Measurements from ENCODE around the gene PARN.
"Not testable (repeated sequence)": the region's sequence is repeated elsewhere in the genome, so short reads cannot be mapped to it uniquely, and the experiment has no call there.

DNA sequence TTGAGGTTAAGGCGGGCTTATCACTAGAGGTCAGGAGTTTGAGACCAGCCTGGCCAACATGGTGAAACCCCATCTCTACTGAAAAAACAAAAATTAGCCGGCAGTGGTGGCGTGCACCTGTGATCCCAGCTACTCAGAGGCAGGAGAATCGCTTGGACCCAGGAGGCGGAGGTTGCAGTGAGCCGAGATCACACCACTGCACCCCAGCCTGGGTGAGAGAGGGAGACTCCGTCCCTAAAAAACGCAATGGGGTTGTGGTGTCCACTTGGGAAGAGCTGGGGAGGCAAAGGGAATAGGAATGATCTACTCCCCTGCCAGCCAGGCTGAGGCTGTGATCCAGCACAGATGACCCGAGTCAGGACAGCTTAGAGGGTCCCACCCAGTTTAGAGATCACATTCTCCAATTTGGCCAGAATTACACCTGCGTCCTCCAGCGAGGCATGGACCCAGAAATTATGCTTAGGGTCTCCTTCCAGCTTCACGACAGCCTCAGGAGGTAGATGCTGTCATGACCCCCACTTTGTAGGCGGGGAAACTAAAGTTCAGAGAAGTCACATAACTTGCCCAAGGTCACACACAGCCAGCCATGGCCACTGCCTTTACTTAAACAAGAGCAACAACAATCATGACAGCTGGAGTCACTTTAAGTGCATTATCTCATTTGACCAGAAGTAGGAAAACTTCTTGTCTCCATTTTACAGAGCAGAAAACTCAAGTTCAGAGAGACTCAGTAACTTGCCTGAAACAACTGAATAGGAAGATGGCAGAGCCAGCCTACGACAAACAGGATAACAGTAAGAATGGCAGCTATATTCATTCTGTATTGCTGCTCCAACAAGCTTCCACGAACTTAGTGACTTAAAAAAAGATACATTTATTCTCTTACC, 227.7 kb downstream of the PARN start:
- not testable (repeated sequence) for TF ChIP-seq MXI1 (IDR thresholded peaks at IDR 0.05; ENCODE audit: borderline replicate concordance, low read depth, low read length); SMC3 (IDR thresholded peaks at IDR 0.05; ENCODE audit: low read depth, low read length); FOS (IDR thresholded peaks at IDR 0.05; ENCODE audit: low read depth, low read length); POLR2A (IDR thresholded peaks at IDR 0.05; ENCODE audit: low read depth, low read length); CHD1 (IDR thresholded peaks at IDR 0.05; ENCODE audit: low read depth, low read length); RFX5 (IDR thresholded peaks at IDR 0.05; ENCODE audit: low read depth, low read length); RCOR1 (IDR thresholded peaks at IDR 0.05; ENCODE audit: insufficient replicate concordance, low read length); CEBPB (IDR thresholded peaks at IDR 0.05; ENCODE audit: low read depth, low read length); MAFK (IDR thresholded peaks at IDR 0.05; ENCODE audit: low read depth, low read length); MAZ (IDR thresholded peaks at IDR 0.05; ENCODE audit: borderline replicate concordance, low read depth, low read length); BHLHE40 (IDR thresholded peaks at IDR 0.05; ENCODE audit: low read depth, low read length)
- TF ChIP-seq, protein P1, sequence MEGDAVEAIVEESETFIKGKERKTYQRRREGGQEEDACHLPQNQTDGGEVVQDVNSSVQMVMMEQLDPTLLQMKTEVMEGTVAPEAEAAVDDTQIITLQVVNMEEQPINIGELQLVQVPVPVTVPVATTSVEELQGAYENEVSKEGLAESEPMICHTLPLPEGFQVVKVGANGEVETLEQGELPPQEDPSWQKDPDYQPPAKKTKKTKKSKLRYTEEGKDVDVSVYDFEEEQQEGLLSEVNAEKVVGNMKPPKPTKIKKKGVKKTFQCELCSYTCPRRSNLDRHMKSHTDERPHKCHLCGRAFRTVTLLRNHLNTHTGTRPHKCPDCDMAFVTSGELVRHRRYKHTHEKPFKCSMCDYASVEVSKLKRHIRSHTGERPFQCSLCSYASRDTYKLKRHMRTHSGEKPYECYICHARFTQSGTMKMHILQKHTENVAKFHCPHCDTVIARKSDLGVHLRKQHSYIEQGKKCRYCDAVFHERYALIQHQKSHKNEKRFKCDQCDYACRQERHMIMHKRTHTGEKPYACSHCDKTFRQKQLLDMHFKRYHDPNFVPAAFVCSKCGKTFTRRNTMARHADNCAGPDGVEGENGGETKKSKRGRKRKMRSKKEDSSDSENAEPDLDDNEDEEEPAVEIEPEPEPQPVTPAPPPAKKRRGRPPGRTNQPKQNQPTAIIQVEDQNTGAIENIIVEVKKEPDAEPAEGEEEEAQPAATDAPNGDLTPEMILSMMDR (conservative IDR thresholded peaks at IDR 0.05; ENCODE audit: low read depth, low read length): not testable (repeated sequence)
- TF ChIP-seq, protein P2, sequence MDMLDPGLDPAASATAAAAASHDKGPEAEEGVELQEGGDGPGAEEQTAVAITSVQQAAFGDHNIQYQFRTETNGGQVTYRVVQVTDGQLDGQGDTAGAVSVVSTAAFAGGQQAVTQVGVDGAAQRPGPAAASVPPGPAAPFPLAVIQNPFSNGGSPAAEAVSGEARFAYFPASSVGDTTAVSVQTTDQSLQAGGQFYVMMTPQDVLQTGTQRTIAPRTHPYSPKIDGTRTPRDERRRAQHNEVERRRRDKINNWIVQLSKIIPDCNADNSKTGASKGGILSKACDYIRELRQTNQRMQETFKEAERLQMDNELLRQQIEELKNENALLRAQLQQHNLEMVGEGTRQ (IDR thresholded peaks at IDR 0.05; ENCODE audit: low read depth, low read length): not testable (repeated sequence)
- TF ChIP-seq, protein P3, sequence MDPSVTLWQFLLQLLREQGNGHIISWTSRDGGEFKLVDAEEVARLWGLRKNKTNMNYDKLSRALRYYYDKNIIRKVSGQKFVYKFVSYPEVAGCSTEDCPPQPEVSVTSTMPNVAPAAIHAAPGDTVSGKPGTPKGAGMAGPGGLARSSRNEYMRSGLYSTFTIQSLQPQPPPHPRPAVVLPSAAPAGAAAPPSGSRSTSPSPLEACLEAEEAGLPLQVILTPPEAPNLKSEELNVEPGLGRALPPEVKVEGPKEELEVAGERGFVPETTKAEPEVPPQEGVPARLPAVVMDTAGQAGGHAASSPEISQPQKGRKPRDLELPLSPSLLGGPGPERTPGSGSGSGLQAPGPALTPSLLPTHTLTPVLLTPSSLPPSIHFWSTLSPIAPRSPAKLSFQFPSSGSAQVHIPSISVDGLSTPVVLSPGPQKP (IDR thresholded peaks at IDR 0.05; ENCODE audit: borderline replicate concordance, low read depth, low read length): not testable (repeated sequence)
